Fibroblast of lung (primary cell): Measurements from ENCODE around the gene KCNQ2.

Experiments
- CTCF ChIP-seq, 2 donors: IDR thresholded peaks in 1 of 2; conservative IDR thresholded peaks in 1 of 2; 1 replicate in 1 of 2; 2 replicates in 1 of 2; pipeline ENCODE4 v1.5.1; 2011 to 2012; ENCODE audit warnings: low read length in 2 of 2, control low read depth in 1 of 2, inconsistent platforms in 1 of 2, low read depth in 1 of 2, mild to moderate bottlenecking in 1 of 2
- EZH2 ChIP-seq: IDR thresholded peaks from 2 replicates; pipeline ENCODE4 v1.5.1; 2012; ENCODE audit warnings: low read length, control low read depth, mild to moderate bottlenecking; ENCODE audit errors: missing control alignments

GRCh38 chr20:63518351-63518861, 46.0 kb upstream of the KCNQ2 start:
- TF ChIP-seq CTCF (conservative IDR thresholded peaks at IDR 0.05 in 1 of 2, IDR thresholded peaks at IDR 0.05 in 1 of 2; ENCODE audit: low read depth in 1 of 2, low read length in 2 of 2) (no peak), EZH2 (no peak)
